Activated CD4-positive, alpha-beta memory T cell treated with anti-CD3 and anti-CD28 coated beads for 36 hours (primary cell): ENCODE results near the gene PCDH9. TPM values are rescaled to one million over a fixed set of nuclear protein-coding genes. Genes with fewer than 3 reads are reported as not detected.

Source experiments
- CTCF ChIA-PET: fragments of 350-600 bp; sonication (Branson Sonifier 250); formaldehyde crosslinking; loops from one replicate; lab custom pipeline; 2021; ENCODE audit warnings: antibody characterized with exemption, inconsistent platforms; lab: Charles Lee
- POLR2A ChIA-PET: fragments of 350-600 bp; sonication (Branson Sonifier 250); formaldehyde crosslinking; loops from one replicate; lab custom pipeline; 2021; ENCODE audit warnings: antibody characterized with exemption; lab: Charles Lee
- DNase-seq: peaks from one replicate; pipeline ENCODE4 v3.0.0-alpha.2; 2020
- H3K27ac Mint-ChIP-seq: one replicate; pipeline ENCODE4 v1.8.0; 2021; ENCODE audit warnings: mixed read lengths
- H3K27me3 Mint-ChIP-seq: one replicate; pipeline ENCODE4 v1.8.0; 2021; ENCODE audit warnings: mixed read lengths
- H3K36me3 Mint-ChIP-seq: one replicate; pipeline ENCODE4 v1.8.0; 2021; ENCODE audit warnings: mixed read lengths
- H3K4me1 Mint-ChIP-seq: one replicate; pipeline ENCODE4 v1.8.0; 2021; ENCODE audit warnings: low read depth, mixed read lengths
- H3K4me3 Mint-ChIP-seq: one replicate; pipeline ENCODE4 v1.8.0; 2021; ENCODE audit warnings: mild to moderate bottlenecking, mixed read lengths
- H3K9me3 Mint-ChIP-seq: one replicate; pipeline ENCODE4 v1.8.0; 2021; ENCODE audit warnings: mixed read lengths
- intact Hi-C: fragments of 100-400 bp; cut with micrococcal nuclease; formaldehyde crosslinking; loops from one replicate; pipeline ENCODE4 v1.15.1; 2023
- total RNA-seq, 2 experiments: library from RNA; stranded (reverse); gene quantifications; one replicate each; pipeline ENCODE4 v1.2.3, GENCODE V29; 2021

PCDH9 gene
- total RNA-seq, 2 experiments from 2014 or later = under 0.01 to 0.02 TPM

- intact Hi-C loops = no loop called here
- no peak overlapping the region for H3K27ac Mint-ChIP-seq
- H3K9me3 Mint-ChIP-seq = no peaks in the 10 kb centered on the region
- no peak for DNase-seq
- H3K4me3 Mint-ChIP-seq = no peak overlapping the region
- no peaks in the 10 kb centered on the region for H3K36me3 Mint-ChIP-seq
- peaks cover 4% of the 10 kb centered on the region for H3K4me1 Mint-ChIP-seq
- ChIA-PET POLR2A (no interaction called here), CTCF (no interaction called here)
- no peaks in the 10 kb centered on the region for H3K27me3 Mint-ChIP-seq
Observed at GRCh38 chr13:67131393-67131792, 98.7 kb downstream of the PCDH9 start.

DNA sequence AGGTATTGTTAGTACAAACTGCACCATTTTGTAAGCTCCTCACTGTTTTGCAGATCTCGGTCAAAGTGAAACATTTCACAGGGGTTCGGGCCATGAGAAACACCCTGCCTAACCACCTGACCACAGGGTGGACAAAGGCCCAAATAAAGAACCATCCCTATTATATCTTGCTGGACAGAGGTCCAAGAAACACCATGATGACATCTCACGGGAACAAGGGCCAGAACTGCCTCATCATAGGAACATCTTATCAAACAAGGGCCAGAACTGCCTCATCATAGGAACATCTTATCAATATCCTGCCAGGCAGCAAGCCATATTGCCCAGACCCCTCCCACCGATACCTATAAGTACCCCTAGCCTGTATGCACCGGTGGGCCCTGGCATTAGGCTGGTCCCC lies 99.7 kb downstream of the PCDH9 start:
- no peak overlapping the region for H3K4me3 Mint-ChIP-seq
- no peak for DNase-seq
- no peaks in the 10 kb centered on the region for H3K27me3 Mint-ChIP-seq

GRCh38 chr13:67128136-67128535 lies 102.0 kb downstream of the PCDH9 start:
- intact Hi-C loops = no loop called here
- H3K9me3 Mint-ChIP-seq = no peaks in the 10 kb centered on the region
- ChIA-PET CTCF (no interaction called here), POLR2A (no interaction called here)
- no peak for DNase-seq
- H3K4me3 Mint-ChIP-seq = no peak overlapping the region
- H3K4me1 Mint-ChIP-seq = no peaks in the 10 kb centered on the region
- H3K27me3 Mint-ChIP-seq = no peaks in the 10 kb centered on the region
- H3K36me3 Mint-ChIP-seq = no peaks in the 10 kb centered on the region
- H3K27ac Mint-ChIP-seq = no peak overlapping the region

More for the DNA sequence above, 99.7 kb downstream of the PCDH9 start:
- intact Hi-C loops = no loop called here
- ChIA-PET POLR2A (no interaction called here), CTCF (no interaction called here)
- Mint-ChIP-seq H3K27ac (no peak overlapping the region), H3K9me3 (no peaks in the 10 kb centered on the region), H3K36me3 (no peaks in the 10 kb centered on the region), H3K4me1 (peaks cover 4% of the 10 kb centered on the region)

GRCh38 chr13:67125681-67126080 lies 104.5 kb downstream of the PCDH9 start:
- Mint-ChIP-seq H3K9me3 (no peaks in the 10 kb centered on the region), H3K36me3 (no peaks in the 10 kb centered on the region), H3K4me3 (no peak overlapping the region), H3K27me3 (no peaks in the 10 kb centered on the region), H3K4me1 (no peaks in the 10 kb centered on the region), H3K27ac (no peak overlapping the region)
- POLR2A ChIA-PET = no interaction called here
- intact Hi-C loops = no loop called here
- CTCF ChIA-PET = no interaction called here
- no peak for DNase-seq

DNA sequence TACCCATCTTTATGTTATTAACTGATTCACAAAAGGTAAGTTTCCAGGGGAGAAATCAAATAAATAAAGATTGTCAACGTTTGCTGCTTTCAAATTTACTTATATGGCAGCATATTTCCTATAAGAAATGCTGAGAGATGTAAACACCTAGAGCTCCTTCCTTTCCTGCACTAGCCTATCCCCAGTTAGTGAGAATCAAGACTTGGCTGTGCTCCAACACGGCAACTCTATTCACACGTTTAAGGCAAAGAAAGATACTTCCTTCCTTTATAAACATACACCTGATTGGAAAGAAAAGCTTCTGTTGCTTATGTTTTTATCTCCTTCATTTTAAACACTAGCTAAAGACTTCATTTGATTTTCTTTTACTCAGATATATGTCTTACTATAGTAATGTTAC lies 107.0 kb downstream of the PCDH9 start:
- intact Hi-C loops = no loop called here
- ChIA-PET POLR2A (no interaction called here), CTCF (no interaction called here)
- no peak overlapping the region for H3K27ac Mint-ChIP-seq
- H3K9me3 Mint-ChIP-seq = no peaks in the 10 kb centered on the region
- no peaks in the 10 kb centered on the region for H3K27me3 Mint-ChIP-seq
- H3K4me3 Mint-ChIP-seq = no peak overlapping the region
- no peaks in the 10 kb centered on the region for H3K36me3 Mint-ChIP-seq
- no peak for DNase-seq
- H3K4me1 Mint-ChIP-seq = no peaks in the 10 kb centered on the region

- H3K9me3 Mint-ChIP-seq = no peaks in the 10 kb centered on the region
- H3K4me3 Mint-ChIP-seq = no peak overlapping the region
- no peaks in the 10 kb centered on the region for H3K36me3 Mint-ChIP-seq
- DNase-seq = no peak
- intact Hi-C loops = no loop called here
- H3K4me1 Mint-ChIP-seq = no peaks in the 10 kb centered on the region
- ChIA-PET CTCF (no interaction called here), POLR2A (no interaction called here)
- no peaks in the 10 kb centered on the region for H3K27me3 Mint-ChIP-seq
- no peak overlapping the region for H3K27ac Mint-ChIP-seq
Observed at GRCh38 chr13:67122251-67122650, 107.9 kb downstream of the PCDH9 start.

DNA sequence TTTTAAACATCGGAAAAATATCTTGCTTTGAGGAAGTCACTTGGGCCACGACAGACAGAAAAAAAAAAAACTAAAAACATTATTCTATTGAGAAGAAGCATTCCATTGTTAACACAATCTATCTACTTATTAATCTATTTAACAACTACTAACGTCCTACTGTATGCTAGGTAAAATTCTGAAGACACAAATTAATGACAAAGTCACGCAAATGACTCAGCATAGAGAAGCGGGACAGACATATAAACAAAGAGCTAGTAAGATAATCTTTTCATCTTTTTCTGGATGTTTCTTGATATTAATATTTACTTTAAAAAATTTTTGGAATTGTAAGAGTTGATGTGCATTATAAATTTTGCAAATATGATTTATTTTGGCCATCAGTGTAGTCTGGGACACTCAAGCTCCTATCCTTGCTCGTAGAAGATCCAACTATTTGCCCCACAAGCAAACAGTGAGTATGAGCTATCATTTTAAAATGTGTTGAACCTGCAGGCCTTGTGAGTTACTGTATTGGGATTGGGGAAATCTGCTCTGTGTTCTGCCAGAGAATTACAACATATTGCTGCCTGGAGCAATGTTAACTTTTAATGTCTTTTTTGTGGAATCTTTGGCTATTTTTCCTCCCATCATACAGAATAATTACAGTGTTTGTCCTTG lies 109.1 kb downstream of the PCDH9 start:
- Mint-ChIP-seq H3K4me1 (no peaks in the 10 kb centered on the region), H3K27me3 (no peaks in the 10 kb centered on the region), H3K36me3 (no peaks in the 10 kb centered on the region), H3K4me3 (no peak overlapping the region), H3K27ac (no peak overlapping the region), H3K9me3 (no peaks in the 10 kb centered on the region)
- ChIA-PET CTCF (no interaction called here), POLR2A (no interaction called here)
- no peak for DNase-seq
- intact Hi-C loops = no loop called here

DNA sequence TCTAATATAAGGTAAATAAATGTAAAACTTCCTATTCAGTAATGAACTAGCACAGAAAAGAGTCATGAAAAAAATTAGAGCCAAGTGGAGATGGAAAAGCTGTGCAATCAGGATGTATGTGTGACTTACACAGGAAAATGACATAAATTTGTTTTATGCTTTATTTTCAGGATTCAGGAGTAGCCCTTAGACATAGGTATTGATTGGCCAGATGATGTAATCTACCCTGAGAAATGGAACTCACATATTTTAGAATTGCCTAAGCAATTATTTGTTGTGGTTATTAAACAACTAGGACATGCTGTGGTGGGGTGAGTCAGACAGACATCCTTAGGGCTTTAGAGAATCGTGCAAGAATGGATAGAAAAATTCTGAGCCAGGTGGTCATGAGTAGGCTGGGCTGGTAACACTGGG lies 110.6 kb downstream of the PCDH9 start:
- H3K4me1 Mint-ChIP-seq = no peaks in the 10 kb centered on the region
- H3K36me3 Mint-ChIP-seq = no peaks in the 10 kb centered on the region
- DNase-seq = no peak
- no peak overlapping the region for H3K4me3 Mint-ChIP-seq
- no peaks in the 10 kb centered on the region for H3K27me3 Mint-ChIP-seq
- intact Hi-C loops = no loop called here
- no peaks in the 10 kb centered on the region for H3K9me3 Mint-ChIP-seq
- H3K27ac Mint-ChIP-seq = no peak overlapping the region
- CTCF ChIA-PET = no interaction called here
- POLR2A ChIA-PET = no interaction called here

DNA sequence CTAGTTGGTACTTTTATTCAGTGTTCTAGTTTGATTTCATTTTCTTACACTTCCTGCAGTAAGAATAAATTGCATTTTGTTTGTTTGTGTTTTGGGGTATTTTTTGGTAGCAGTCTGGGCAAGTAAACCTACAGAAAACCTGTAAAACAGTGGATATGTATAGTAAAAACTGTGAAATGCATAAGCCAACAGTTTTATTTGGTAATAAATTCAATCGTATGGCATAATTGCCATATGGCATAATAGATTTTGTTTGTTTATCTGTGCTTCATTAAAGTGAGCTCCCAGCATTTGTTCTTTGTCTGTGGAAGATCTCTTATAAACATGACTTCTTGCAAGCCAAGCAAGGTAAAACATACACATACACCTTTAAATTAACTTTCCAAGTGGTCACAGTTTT lies 111.9 kb downstream of the PCDH9 start:
- ChIA-PET POLR2A (no interaction called here), CTCF (no interaction called here)
- Mint-ChIP-seq H3K27me3 (no peaks in the 10 kb centered on the region), H3K9me3 (no peaks in the 10 kb centered on the region), H3K36me3 (no peaks in the 10 kb centered on the region), H3K4me1 (no peaks in the 10 kb centered on the region), H3K4me3 (no peak overlapping the region), H3K27ac (no peak overlapping the region)
- intact Hi-C loops = no loop called here
- no peak for DNase-seq

GRCh38 chr13:67117010-67117550 lies 113.1 kb downstream of the PCDH9 start:
- no peaks in the 10 kb centered on the region for H3K36me3 Mint-ChIP-seq
- POLR2A ChIA-PET = no interaction called here
- H3K27me3 Mint-ChIP-seq = no peaks in the 10 kb centered on the region
- H3K4me1 Mint-ChIP-seq = no peaks in the 10 kb centered on the region
- intact Hi-C loops = no loop called here
- no peak for DNase-seq
- H3K4me3 Mint-ChIP-seq = no peak overlapping the region
- no peaks in the 10 kb centered on the region for H3K9me3 Mint-ChIP-seq
- H3K27ac Mint-ChIP-seq = no peak overlapping the region
- CTCF ChIA-PET = no interaction called here

DNA sequence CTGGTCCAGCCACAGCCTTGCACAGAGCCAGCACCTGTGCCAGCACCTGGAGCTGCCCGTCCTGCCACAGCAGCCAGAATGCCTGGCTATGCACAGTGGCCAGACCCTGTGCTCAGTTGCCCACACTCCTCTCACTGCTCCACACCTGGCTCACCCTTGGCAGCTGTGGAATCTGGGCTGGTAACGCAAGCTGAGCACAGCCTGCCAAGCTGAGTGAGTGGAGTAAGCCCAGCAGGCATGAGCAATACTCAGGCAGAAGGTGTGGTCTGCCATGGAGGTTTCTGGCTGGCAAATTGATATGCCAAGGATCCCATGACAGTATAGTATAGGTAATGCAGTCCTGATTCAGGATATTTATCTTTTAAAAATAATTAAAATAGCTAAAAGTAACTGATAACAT lies 122.2 kb downstream of the PCDH9 start:
- Mint-ChIP-seq H3K4me3 (no peak overlapping the region), H3K27ac (no peak overlapping the region)

GRCh38 chr13:67106502-67107057 lies 123.6 kb downstream of the PCDH9 start:
- no peak overlapping the region for H3K4me3 Mint-ChIP-seq
- ChIA-PET POLR2A (no interaction called here), CTCF (no interaction called here)
- DNase-seq = no peak
- peaks cover 3% of the 10 kb centered on the region for H3K9me3 Mint-ChIP-seq
- no peaks in the 10 kb centered on the region for H3K27me3 Mint-ChIP-seq
- no peaks in the 10 kb centered on the region for H3K4me1 Mint-ChIP-seq
- intact Hi-C loops = no loop called here
- no peaks in the 10 kb centered on the region for H3K36me3 Mint-ChIP-seq
- H3K27ac Mint-ChIP-seq = no peak overlapping the region

More for the DNA sequence above, 122.2 kb downstream of the PCDH9 start:
- Mint-ChIP-seq H3K27me3 (no peaks in the 10 kb centered on the region), H3K36me3 (no peaks in the 10 kb centered on the region), H3K9me3 (peaks cover 3% of the 10 kb centered on the region), H3K4me1 (no peaks in the 10 kb centered on the region)
- intact Hi-C loops = no loop called here
- ChIA-PET CTCF (no interaction called here), POLR2A (no interaction called here)
- DNase-seq = no peak
